HEK293T (cell line): ENCODE measurements around the gene C11orf24.

Source experiments
- ARNT ChIP-seq: fragments of 450-650 bp; IDR thresholded peaks from 2 replicates; pipeline ENCODE4 v1.6.1; 2017; ENCODE audit warnings: mild to moderate bottlenecking
- CTBP1 ChIP-seq: fragments of 450-650 bp; IDR thresholded peaks from 2 replicates; pipeline ENCODE4 v1.6.1; 2016; ENCODE audit warnings: borderline replicate concordance
- ELF4 ChIP-seq: fragments of 450-650 bp; IDR thresholded peaks from 2 replicates; pipeline ENCODE4 v1.6.1; 2017; ENCODE audit warnings: antibody characterized with exemption
- FOXK2 ChIP-seq: fragments of 450-650 bp; IDR thresholded peaks from 2 replicates; pipeline ENCODE4 v1.6.1; 2016; ENCODE audit warnings: mild to moderate bottlenecking
- L3MBTL2 ChIP-seq: fragments of 450-650 bp; conservative IDR thresholded peaks from 2 replicates; pipeline ENCODE4 v1.6.1; 2016; ENCODE audit warnings: mild to moderate bottlenecking
- NFRKB ChIP-seq: fragments of 450-650 bp; IDR thresholded peaks from 2 replicates; pipeline ENCODE4 v1.6.1; 2016; ENCODE audit warnings: mild to moderate bottlenecking, moderate library complexity
- SP1 ChIP-seq: fragments of 450-650 bp; IDR thresholded peaks from 2 replicates; pipeline ENCODE4 v1.6.1; 2017
- SUZ12 ChIP-seq: fragments of 450-650 bp; IDR thresholded peaks from 2 replicates; pipeline ENCODE4 v1.6.1; 2016; ENCODE audit warnings: mild to moderate bottlenecking
- TARDBP ChIP-seq: fragments of 450-650 bp; IDR thresholded peaks from 2 replicates; pipeline ENCODE4 v1.6.1; 2016
- TF ChIP-seq, protein P1 (sequence below): fragments of 450-650 bp; IDR thresholded peaks from 2 replicates; pipeline ENCODE4 v1.6.1; 2016

GRCh38 chr11:68251765-68252164 lies 20.0 kb downstream of the C11orf24 start:
- no peak for TF ChIP-seq SUZ12
- TF ChIP-seq, protein P1, sequence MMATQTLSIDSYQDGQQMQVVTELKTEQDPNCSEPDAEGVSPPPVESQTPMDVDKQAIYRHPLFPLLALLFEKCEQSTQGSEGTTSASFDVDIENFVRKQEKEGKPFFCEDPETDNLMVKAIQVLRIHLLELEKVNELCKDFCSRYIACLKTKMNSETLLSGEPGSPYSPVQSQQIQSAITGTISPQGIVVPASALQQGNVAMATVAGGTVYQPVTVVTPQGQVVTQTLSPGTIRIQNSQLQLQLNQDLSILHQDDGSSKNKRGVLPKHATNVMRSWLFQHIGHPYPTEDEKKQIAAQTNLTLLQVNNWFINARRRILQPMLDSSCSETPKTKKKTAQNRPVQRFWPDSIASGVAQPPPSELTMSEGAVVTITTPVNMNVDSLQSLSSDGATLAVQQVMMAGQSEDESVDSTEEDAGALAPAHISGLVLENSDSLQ: no peak
- TF ChIP-seq ELF4: no peak
- no peak for TF ChIP-seq TARDBP
- no peak for TF ChIP-seq ARNT
- TF ChIP-seq NFRKB: no peak
- no peak for TF ChIP-seq L3MBTL2
- TF ChIP-seq SP1: no peak
- TF ChIP-seq FOXK2: no peak
- no peak for TF ChIP-seq CTBP1
